HG03066 (cell line): ENCODE data around the gene GJB5.
"Not testable (repeated sequence)": the region's sequence is repeated elsewhere in the genome, so short reads cannot be mapped to it uniquely, and the experiment has no call there.

Source experiments
- ATAC-seq: cut with Tn5 transposase; IDR thresholded peaks from one replicate; pipeline ENCODE4 v1.9.1; 2021; ENCODE audit warnings: low read depth; ENCODE audit not compliant: unreplicated experiment

The GJB5 gene

DNA sequence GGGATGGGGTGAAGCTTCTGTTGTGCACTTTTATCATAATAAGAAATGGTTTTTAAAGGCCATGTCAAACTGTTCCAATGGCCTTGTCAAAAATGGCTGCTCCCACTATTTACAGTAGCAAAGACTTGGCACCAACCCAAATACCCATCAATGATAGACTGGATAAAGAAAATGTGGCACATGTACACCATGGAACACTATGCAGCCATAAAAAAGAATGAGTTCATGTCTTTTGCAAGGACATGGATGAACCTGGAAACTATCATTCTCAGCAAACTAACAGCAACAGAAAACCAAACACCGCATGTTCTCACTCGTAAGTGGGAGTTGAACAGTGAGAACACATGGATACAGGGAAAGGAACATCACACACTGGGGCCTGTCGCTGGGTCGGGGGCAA, 18.3 kb downstream of the GJB5 start:
- ATAC-seq: not testable (repeated sequence)

DNA sequence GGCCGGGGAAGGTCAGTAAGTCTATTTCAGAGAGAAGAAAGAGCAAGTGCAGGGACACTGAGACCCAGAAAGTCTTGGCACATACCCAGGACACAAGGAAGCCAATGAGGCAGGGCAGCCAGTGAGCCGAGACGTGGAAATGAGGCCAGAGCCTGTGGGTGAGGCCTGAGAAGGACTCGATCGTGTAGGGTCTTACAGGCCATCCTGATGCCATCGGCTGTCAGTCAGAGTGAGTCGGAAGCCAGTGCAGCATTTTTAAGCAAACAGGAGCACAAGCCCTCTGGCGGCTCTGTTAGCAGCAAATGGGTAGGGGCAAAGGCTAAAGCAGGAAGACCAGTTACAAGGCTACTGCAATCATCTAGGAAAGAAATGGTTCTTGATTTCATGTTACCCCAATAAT, 20.1 kb downstream of the GJB5 start:
- no peak for ATAC-seq

DNA sequence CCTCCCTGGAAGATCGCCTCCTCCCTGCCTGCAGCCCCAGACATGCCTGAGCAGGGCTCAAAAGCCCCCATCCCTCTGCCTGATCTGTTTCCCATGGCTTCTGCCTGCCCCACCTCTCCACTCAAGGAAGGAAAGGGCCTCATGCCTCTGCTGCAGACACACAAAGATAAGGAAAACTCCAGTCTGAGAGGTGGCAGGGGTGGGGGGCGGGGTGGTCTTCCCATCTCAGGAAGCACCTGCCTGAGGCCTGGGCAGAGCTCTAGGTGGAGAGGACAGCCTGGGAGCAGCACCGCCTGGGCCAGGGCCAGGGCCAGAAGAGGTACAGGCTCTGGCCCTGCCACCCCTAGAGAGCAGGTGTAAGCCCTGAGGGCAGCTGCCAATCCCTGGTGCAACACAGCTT, 22.1 kb downstream of the GJB5 start:
- no peak for ATAC-seq

DNA sequence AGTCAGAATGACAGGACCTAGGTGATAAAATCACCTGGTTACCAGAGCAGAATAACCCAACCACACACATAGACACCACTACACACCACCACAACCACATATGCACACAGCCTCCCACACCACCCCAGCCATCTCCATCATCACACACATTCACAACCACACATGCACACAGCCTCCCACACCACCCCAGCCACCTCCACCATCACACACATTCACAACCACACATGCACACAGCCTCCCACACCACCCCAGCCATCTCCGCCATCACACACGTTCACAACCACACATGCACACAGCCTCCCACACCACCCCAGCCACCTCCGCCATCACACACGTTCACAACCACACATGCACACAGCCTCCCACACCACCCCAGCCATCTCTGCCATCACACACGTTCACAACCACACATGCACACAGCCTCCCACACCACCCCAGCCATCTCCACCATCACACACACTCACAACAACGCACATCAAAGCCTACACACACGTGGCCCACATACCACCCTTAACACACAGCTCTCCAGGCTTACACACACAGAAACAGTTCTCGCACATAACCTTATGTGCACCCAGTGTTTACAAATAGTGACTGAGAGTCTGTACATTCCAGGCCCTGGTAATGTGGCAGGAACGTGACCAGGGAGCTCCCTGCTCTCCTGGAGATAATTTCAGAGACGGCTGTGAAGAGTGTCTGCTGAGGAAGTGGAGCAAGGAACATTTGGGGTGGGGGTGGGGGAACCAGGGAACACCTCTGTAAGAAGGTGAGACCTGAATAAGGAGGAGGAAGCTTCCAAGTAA, 22.9 kb downstream of the GJB5 start:
- ATAC-seq: no peak

DNA sequence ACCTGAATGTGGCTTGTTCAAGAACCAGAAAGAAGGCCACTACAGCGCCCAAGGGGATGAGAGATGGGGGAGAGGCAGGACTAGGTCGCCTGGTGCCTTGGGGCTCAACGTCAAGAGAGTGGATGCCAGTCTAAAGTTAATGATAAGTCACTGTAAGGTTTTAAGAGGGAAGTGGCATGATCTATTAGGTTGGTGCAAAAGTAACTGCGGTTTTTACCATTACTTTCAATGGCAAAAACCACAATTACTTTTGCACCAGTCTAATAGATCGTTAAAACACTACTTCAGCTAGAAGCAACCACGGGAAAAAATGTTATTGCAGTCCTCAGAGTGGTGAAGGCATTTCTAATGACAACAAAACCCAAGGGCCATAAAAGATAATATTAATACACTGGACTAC, 23.5 kb downstream of the GJB5 start:
- ATAC-seq: no peak

DNA sequence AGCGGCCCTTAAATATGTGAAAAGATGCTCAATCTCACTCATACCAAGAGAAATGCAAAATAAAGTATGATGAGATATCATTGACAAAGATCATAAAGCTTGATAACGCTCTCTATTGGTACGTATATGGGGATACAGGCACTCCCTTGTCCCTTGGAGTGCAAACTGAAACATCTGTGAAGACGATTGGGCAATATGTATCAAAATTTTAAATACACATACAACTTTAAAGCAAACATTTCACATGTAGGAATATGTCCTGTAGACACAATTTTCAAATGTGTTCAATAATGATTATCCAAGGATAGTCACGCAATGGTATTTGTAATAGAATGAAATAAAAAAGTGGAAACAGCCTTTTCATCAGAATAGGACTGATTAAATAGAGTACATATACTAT, 24.2 kb downstream of the GJB5 start:
- no peak for ATAC-seq

DNA sequence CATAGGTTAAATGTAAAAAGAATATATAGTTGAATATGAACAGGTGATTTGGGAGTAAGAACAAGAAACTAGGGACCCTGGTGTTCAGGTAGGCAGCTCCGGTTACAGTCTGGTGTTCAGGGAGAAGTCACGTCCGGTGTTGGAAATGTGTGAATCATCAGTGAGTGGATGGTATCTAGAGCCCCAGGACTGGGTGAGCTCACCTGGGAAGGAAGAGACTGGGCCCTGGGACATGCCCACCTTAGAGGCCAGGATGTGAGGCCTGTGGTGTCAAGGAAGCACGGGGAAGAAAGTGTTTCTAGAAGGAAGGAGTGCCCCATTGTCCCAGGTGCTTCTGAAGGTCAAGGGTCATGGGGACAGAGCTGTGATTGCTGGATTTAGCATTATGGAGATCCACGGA, 24.7 kb downstream of the GJB5 start:
- ATAC-seq: no peak

DNA sequence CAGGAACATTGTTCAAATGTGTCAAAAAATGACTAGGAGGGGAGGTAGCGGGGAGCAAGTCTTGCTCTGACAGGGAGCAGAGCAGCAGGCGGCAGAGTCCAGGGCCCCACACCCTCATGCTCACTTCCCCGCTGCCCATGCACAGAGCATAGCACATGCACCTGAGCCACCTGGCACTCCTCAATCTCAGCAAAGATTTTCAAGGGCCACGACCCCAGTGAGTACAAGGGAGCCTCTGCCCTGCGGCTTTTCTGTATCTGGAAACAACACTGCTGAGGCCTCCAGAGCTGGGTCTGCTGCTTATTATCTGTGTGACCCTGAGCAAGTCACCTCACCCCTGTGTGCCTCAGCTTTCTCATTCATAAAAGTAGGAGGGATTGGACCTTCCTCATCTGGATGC, 25.1 kb downstream of the GJB5 start:
- no peak for ATAC-seq

DNA sequence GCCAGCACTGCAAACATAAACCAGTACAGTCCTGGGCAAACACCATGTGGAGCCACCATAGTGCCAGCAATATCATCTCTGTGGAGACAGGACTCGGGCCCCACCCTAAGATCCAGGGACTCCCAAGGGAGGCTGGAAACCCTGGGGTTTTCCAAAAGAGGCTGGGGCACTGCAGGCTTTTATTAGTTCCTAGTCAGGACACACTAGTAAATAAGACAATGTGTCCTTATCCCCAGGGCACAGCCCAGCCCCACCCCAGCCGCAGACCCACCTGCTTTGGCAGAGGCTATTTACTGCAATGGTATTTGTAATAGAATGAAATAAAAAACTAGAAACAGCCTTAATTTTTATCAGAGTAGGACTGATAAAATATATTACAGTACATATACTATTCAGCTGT, 25.7 kb downstream of the GJB5 start:
- ATAC-seq: no peak

DNA sequence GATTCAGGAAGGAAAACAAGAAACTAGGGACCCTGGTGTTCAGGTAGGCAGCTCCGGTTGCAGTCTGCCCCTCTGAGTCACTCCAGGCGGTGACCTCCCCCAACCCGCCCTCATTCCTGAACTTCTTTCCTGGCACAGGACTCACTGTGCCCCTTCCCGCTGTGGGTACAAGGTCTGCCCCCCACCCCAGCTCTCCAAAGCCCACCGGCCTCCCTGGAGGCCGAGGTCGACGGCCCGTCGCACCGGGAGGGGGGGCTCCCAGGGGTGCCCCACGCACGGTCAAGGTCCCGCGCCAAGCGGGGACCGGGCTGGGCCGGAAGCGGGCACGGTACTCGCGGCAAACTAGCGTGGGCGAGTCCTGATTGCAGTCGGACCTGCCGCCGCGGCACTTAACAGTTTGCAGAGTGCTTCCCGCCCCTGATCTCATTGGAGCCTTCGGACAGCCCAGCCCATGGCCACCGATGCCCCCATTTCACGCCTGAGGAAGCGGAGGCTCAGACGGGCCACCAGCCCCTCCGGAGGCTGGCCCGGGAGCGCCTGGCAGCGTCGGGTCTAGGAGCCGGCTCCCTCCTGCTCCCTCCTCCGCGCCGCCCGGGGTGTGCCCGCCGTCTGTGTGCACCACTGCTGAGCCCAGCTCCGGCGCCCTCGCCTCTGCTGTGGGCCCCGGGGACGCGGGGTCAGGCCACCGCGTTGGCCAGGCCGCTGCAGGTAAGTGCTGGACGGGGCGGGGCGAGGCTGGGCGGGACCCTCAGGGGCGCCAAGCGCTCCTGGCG, 26.4 kb downstream of the GJB5 start, which contains the start of gene GJB3:
Gene GJB3 (plus strand): TSS at position 144 of the 773 bp plus-strand sequence. CDS start 3,549 bp downstream, outside the sequence.
- ATAC-seq: no peak

DNA sequence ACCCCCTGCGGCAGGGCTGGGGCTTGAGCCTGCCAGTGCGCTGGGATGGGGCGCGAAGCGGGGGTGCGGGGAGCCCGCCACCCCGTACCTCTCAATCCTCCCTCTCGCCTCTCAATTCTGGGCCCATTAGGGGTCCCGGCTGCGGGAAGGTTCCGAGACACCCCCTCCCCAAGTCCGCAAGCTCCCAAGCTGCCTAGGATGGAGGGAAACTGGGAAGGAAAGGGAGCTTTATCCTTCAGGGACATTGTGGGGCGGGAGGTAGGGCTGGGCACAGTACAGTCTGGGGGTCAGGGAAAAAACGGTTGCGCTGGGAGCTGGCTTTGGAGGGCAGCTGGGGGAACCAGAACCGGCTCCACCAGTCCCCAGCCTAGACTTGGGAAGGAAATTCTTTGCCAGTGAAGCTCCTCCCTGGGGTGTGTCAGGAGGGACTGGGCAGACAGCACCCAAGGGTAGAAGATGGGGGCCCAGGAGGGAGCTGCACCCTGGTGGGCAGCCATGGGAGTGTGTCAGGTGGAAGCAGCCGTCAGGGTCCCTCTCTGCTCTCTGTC, 27.1 kb downstream of the GJB5 start:
- ATAC-seq: no peak

DNA sequence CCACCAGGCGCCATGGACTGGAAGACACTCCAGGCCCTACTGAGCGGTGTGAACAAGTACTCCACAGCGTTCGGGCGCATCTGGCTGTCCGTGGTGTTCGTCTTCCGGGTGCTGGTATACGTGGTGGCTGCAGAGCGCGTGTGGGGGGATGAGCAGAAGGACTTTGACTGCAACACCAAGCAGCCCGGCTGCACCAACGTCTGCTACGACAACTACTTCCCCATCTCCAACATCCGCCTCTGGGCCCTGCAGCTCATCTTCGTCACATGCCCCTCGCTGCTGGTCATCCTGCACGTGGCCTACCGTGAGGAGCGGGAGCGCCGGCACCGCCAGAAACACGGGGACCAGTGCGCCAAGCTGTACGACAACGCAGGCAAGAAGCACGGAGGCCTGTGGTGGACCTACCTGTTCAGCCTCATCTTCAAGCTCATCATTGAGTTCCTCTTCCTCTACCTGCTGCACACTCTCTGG, 29.9 kb downstream of the GJB5 start:
- ATAC-seq: no peak

DNA sequence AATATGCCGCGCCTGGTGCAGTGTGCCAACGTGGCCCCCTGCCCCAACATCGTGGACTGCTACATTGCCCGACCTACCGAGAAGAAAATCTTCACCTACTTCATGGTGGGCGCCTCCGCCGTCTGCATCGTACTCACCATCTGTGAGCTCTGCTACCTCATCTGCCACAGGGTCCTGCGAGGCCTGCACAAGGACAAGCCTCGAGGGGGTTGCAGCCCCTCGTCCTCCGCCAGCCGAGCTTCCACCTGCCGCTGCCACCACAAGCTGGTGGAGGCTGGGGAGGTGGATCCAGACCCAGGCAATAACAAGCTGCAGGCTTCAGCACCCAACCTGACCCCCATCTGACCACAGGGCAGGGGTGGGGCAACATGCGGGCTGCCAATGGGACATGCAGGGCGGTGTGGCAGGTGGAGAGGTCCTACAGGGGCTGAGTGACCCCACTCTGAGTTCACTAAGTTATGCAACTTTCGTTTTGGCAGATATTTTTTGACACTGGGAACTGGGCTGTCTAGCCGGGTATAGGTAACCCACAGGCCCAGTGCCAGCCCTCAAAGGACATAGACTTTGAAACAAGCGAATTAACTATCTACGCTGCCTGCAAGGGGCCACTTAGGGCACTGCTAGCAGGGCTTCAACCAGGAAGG, 30.5 kb downstream of the GJB5 start:
- no peak for ATAC-seq

DNA sequence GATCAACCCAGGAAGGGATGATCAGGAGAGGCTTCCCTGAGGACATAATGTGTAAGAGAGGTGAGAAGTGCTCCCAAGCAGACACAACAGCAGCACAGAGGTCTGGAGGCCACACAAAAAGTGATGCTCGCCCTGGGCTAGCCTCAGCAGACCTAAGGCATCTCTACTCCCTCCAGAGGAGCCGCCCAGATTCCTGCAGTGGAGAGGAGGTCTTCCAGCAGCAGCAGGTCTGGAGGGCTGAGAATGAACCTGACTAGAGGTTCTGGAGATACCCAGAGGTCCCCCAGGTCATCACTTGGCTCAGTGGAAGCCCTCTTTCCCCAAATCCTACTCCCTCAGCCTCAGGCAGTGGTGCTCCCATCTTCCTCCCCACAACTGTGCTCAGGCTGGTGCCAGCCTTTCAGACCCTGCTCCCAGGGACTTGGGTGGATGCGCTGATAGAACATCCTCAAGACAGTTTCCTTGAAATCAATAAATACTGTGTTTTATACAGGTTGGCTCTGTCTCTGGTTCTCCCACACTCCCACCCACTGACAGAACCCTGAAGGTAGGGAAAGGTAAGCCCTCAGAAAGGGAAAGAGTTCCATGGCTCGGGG, 31.1 kb downstream of the GJB5 start:
- ATAC-seq: no peak

DNA sequence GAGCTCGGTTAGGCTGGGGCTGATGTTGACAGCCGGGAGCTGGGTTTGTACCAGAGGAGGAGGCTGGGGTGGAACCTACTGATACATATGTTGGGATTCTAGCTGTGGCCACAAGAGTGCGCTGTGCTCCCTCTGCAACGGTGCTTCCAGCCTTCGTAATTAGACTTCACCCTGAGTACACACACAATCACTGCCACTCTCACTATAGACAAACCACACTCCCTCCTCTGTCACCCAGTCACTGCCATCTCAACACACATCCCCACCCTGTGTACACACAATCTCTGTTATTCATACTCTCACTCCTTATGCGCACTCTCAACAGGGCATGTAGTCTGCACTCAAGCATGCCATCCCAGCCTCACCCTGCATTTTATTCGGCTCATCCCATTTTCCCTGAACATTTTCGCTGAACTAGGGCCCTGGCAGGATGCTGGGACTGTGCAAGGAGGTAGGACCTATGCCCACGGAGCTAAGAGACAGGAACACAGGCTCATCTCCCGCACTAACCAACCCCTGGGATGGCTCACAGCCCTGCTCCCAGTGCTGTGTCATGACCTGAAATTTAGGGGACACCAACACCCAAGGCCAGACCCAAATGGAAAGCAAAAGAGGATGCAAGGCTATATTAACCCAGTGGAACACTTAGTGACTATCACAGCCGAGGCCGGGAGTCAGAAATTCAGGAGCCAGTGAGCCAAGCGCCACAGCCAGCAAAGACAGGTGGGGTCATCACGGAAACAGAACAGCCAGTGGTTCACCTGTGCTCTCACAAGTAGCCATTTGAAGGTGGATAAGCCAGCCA, 31.9 kb downstream of the GJB5 start:
- no peak for ATAC-seq

DNA sequence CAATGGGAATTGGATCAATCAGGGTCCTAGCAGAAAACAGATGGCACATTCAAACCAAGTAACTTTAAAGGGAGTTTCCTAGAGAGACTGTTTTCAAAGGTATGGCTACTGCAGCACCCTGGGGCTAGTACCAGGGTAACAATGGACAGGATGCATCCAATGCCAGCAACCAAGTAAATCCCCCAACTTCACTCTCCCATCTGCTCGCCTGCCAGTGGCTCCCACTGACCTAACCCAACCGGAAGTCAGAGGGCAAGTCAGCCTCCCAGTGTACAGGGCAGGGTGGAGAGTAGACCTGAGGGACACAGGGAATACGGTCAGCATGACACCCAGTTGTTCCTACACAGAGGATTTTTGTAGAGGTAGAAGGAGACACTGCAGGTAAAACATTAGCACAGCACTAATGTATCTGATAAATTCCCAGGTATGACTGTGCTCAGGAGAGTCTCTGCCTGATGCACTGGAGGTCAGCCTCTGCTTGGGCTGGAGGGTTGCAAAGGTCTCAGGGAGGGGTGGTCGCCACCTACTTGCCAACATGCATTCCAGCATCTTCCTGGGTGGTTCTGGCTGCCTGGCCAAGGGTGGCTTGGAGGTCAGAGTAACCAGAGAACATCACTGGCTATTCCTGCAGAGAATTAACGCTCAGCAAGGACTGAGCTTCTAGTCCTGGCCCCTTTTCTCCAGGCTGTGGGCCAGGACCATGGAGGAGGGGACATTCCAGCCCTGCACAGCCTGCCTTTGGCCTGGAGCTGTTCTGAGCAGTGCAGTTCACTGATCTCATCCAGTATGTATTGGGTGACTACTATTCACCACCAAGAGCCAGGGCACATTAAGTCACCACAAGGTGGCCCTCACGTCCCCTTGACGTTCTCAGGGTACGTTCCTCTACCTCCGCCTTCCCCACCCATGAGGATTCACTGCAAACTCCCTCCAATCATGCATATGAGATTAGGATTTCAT, 32.9 kb downstream of the GJB5 start:
- ATAC-seq: no peak

DNA sequence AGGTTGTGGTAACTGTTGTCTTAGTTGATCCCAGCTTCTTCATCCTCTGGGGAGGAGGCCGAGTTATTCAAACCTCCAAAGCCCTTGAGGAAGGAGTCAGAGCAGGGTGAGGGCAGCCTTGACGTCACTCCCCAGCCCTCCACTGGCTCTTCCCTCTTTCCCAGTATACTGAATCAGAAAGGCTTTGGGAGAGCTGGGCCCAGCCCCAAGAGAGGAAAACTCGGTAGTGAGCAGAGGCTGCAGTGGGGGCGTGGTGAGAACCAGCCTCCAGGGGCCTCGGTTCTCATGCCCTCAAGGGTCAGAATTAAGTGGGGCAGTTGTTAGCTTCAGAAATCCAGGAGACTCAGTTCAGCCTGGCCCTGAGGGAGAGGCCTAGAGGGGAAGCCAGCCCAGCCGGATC, 36.1 kb downstream of the GJB5 start:
- no peak for ATAC-seq

DNA sequence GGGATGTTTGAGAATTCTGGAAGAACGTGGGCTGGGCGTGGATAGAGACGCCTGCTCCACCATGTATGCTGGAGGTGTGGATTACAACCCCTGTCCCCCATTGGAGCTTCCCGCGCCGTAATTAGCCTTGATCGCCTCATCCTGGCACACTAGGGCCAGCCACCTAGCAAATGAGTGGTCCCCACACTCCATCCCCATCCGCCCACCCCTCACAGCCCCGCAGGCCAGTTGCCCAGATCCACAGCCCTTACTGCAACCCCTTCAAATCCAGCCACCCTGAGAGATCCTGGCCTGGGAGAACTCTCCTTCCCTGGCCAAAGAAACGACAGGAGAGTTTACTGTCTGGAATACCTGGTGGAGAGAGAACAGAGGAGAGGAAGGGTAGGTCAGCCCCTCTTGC, 37.6 kb downstream of the GJB5 start:
- ATAC-seq: no peak
